ENCODE results near the gene NECTIN3.

Gene NECTIN3

GRCh38 chr3:111084911-111085310, 13.3 kb downstream of the NECTIN3 start:
- no peak for TF ChIP-seq CTCF (IDR thresholded peaks at IDR 0.05)

DNA sequence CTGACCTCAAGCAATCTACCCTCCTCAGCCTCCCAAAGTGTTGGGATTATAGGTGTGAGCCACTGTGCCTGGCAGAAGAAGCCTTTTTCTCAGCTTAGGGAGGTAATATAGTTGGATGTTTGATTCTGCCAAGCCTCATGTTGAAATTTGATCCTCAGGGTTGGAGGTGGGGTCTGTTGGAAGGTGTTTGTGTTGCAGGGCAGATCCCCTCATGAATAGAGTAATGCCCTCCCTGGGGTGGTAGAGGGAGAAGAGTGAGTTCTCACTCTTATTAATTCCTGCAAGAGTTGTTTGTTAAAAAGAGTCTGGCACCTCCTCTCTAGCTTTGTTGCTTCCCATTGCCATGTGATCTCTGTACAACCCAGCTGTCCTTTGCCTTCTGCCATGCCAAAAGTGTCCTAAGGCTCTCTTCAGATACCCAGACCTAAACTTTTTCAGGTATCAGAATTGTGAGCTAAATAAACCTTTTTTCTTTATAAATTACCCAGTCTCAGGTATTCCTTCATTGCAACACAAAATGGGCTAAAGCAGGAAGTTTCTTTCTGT, 16.4 kb downstream of the NECTIN3 start:
- no peak for TF ChIP-seq CTCF (IDR thresholded peaks at IDR 0.05)

DNA sequence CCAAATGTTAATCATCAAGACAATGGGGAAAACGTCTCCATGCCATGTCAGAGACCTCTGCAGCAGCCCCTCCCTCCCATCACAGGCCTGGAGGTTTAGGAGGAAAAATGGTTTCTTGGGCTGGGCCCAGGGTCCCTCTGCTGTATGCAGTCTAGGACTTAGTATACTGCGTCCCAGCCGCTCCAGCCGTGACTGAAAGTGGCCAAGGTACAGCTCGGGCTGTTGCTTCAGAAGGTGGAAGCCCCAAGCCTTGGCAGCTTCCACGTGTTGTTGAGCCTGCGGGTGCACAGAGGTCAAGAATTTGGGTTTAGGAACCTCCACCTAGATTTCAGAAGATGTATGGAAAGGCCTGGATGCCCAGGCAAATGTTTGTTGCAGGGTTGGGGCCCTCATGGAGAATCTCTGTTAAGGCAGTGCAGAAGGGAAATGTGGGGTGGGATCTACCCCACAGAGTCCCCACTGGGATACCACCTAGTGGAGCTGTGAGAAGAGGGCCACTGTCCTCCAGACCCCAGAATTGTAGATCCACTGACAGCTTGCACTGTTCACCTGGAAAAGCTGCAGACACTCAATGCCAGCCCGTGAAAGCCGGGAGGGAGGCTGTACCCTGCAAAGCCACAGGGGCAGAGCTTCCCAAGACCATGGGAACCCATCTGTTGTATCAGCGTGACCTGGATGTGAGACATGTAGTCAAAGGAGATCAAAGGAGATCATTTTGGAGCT, 25.0 kb downstream of the NECTIN3 start:
- TF ChIP-seq CTCF (IDR thresholded peaks at IDR 0.05): no peak

GRCh38 chr3:111103807-111104206, 32.2 kb downstream of the NECTIN3 start:
- no peak for TF ChIP-seq CTCF (IDR thresholded peaks at IDR 0.05)

DNA sequence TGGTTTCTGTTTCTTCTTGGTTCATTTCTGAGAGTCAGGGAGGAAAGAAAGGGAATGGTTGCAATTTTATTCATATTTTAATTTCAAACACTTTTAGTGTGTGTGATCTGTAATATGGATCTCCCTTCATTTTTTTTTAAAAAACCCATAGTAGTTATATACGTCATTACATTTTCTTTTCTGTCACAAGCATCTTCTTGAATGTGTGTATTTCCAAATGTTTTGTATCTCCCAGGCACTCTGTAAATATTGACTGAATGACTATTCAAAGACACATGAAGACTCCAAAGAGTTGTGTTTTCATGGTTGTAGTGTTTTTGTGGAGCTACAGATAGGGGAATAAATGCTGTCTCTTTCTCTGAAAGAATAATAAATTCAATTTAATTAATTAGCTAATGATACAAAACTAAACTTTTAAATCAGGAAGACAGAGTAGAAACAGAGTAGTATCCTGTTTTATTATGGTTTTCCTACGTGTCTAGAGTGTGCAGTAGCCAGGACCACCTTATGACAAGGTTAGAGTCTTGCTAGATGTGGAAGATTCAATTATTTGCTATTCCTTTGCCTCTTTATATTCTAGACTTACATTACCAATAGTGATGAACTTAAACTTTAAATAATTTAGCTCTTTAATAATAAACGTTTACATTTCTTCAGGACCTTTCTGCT, 35.5 kb downstream of the NECTIN3 start:
- no peak for TF ChIP-seq CTCF (IDR thresholded peaks at IDR 0.05)

DNA sequence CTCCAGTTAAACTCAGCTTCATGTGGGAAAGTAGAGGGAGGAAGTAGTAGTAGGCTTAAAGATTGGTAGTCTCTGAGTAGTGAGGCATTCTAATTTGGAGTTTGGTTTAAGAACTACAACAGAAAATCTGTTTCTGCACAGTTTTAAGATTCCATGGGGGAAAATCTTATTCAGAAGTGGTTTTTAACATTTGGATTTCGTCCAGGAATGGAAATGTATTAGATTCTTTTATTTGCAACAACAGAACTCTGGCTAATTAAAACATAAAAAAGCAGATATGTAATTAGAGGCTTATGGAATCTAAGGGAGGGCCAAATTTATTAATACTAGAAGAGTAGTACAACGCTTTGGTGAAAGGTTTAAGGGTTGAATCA, 36.0 kb downstream of the NECTIN3 start:
- no peak for TF ChIP-seq CTCF (IDR thresholded peaks at IDR 0.05)

DNA sequence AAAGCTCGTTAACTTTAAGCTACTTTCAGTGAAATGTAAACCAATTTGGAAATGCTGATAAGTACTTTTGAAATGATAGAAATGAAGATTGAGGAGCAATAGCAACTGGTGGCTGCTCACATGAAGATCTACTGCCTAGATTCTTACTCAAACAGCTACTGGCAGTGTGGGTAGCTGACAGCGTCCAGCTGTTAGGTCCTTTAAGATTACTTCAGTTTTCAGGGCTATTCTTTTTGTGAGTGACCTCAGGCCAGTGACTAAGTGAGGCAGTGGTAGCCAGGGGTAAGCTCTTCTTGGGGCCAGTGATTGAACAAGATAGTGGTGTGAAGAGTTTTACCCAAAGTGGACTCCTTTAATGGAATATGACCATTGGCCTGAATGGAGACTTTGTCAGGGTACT, 41.3 kb downstream of the NECTIN3 start:
- no peak for TF ChIP-seq CTCF (IDR thresholded peaks at IDR 0.05)
